Measurements from ENCODE around the gene ZMAT1. TPM values are rescaled to one million over a fixed set of nuclear protein-coding genes. Genes with fewer than 3 reads are reported as not detected.
A peak's percentile ranks its signal among the peaks of the same experiment; 100 is the strongest.

Gene ZMAT1
- total RNA-seq, 1 experiment from 2014 or later = 2.5 TPM

- H4K20me1 ChIP-seq (ENCODE audit: control insufficient read depth, insufficient read depth, insufficient read length) = no peaks in the 10 kb centered on the region
- no CpG with 5 or more reads among the region's 6 CpGs for WGBS (ENCODE audit: extremely low coverage, insufficient read length, low lambda C conversion rate)
- H2BK15ac ChIP-seq (ENCODE audit: low read depth, low read length) = no peak overlapping the region
- peak overlapping the region; percentile 75 for H3K4me2 ChIP-seq (ENCODE audit: insufficient read depth, insufficient read length, low read length)
- Mint-ChIP-seq H3K27ac (peak overlapping the region; percentile 89 to 95 (median 93)), H3K27me3 (ENCODE audit: low read depth) (peaks cover 21% of the 10 kb centered on the region), H3K4me1 (peaks cover 12 to 17% of the 10 kb centered on the region in 2 experiments), H3K9me3 (peaks cover 57 to 60% of the 10 kb centered on the region in 2 experiments), H3K36me3 (ENCODE audit: insufficient read depth in 1 of 3, low read depth in 3 of 3) (peaks cover 7 to 14% (median 12%) of the 10 kb centered on the region in 3 experiments; a peak in 6 of 7 replicates), H3K4me3 (peak overlapping the region; percentile 74 to 83)
- H2BK5ac ChIP-seq (ENCODE audit: insufficient read length, low read length) = no peak overlapping the region
- no peak overlapping the region for H3K56ac ChIP-seq (ENCODE audit: insufficient read length, low read depth, low read length)
- no peak overlapping the region for H3K18ac ChIP-seq (ENCODE audit: insufficient read length, low read depth, low read length)
- no peak overlapping the region for H4K8ac ChIP-seq (replicated peaks; ENCODE audit: insufficient read length, low read depth, low read length)
- no peaks in the 10 kb centered on the region for H3K4me1 ChIP-seq (ENCODE audit: insufficient read depth, low read length)
- no peaks in the 10 kb centered on the region for H3K79me2 ChIP-seq (ENCODE audit: insufficient read depth, low read length)
- no peak overlapping the region for H3K23ac ChIP-seq (ENCODE audit: insufficient read length, low read depth, low read length)
- H2BK12ac ChIP-seq (ENCODE audit: insufficient read length, low read depth, low read length) = no peak overlapping the region
- H2BK120ac ChIP-seq (ENCODE audit: low read depth, low read length, poor library complexity, severe bottlenecking) = no peak overlapping the region
- H3T11ph ChIP-seq (ENCODE audit: low read length) = no peak overlapping the region
- H3K4ac ChIP-seq (ENCODE audit: low read depth, low read length) = no peak overlapping the region
- no peaks in the 10 kb centered on the region for H3K23me2 ChIP-seq (ENCODE audit: insufficient read length, low read depth, low read length, poor library complexity, severe bottlenecking)
- H3K27me3 ChIP-seq (ENCODE audit: insufficient read depth, low read length) = no peaks in the 10 kb centered on the region
- peaks cover 18% of the 10 kb centered on the region for H3K9me3 ChIP-seq (ENCODE audit: control insufficient read depth, low read depth, low read length)
- DNase-seq = no peak
- H3K79me1 ChIP-seq (ENCODE audit: insufficient read depth, low read depth, low read length, poor library complexity, severe bottlenecking) = no peaks in the 10 kb centered on the region
- H2AK5ac ChIP-seq (ENCODE audit: insufficient read length, low read length) = no peak overlapping the region
- no peak overlapping the region for H2BK20ac ChIP-seq (ENCODE audit: low read depth, low read length, poor library complexity, severe bottlenecking)
- peak overlapping the region; percentile 26 for H3K27ac ChIP-seq (ENCODE audit: insufficient read length, low read depth, low read length)
- no peak for TF ChIP-seq CTCF (conservative IDR thresholded peaks at IDR 0.05)
- H4K91ac ChIP-seq (ENCODE audit: insufficient read length, low read depth, low read length) = no peak overlapping the region
- H3K14ac ChIP-seq (ENCODE audit: insufficient read depth, low read length) = no peak overlapping the region; the same call in 1 of the 2 replicates
- no peak overlapping the region for H3K9ac ChIP-seq (ENCODE audit: extremely low read depth, insufficient read length, low read length)
- no peak overlapping the region for H4K5ac ChIP-seq (ENCODE audit: insufficient read length, low read depth, low read length)
- no peak overlapping the region for H2AFZ ChIP-seq (ENCODE audit: low read length)
These were observed 715 bp downstream of the ZMAT1 start for GRCh38 chrX:101931136-101931487.
